ENCODE data around the gene C17orf113. TPM values are rescaled to one million over a fixed set of nuclear protein-coding genes. Genes with fewer than 3 reads are reported as not detected.

Gene C17orf113
- total and polyA plus RNA-seq, 2 experiments from 2014 or later: 0.29 to 2.1 TPM

GRCh38 chr17:41989702-41990419, 60.5 kb downstream of the C17orf113 start:
- H3K4me3 Mint-ChIP-seq: no peak overlapping the region
- Histone ChIP-seq H3K79me2 (replicated peaks; ENCODE audit: insufficient read depth) (0 out of 2 replicates have a peak, but pooled peaks cover 4% of the 10 kb centered on the region), H2AFZ (no peak overlapping the region), H3K27me3 (ENCODE audit: insufficient read depth) (no peaks in the 10 kb centered on the region), H3K4me1 (ENCODE audit: insufficient read depth) (no peaks in the 10 kb centered on the region), H3K4me2 (no peak overlapping the region), H3K9me2 (ENCODE audit: insufficient read depth) (no peaks in the 10 kb centered on the region), H3K4me3 (no peak overlapping the region), H3K36me3 (ENCODE audit: insufficient read depth) (peaks cover 79% of the 10 kb centered on the region), H3F3A (replicated peaks; ENCODE audit: low read depth) (peaks cover 19% of the 10 kb centered on the region), H4K20me1 (replicated peaks; ENCODE audit: insufficient read depth) (peaks cover 35% of the 10 kb centered on the region), H3K27ac (ENCODE audit: low read depth) (no peak overlapping the region)
- no peak for DNase-seq (ENCODE audit: low spot score)
- no peak overlapping the region for H3K27ac Mint-ChIP-seq
- TF ChIP-seq, protein P1, sequence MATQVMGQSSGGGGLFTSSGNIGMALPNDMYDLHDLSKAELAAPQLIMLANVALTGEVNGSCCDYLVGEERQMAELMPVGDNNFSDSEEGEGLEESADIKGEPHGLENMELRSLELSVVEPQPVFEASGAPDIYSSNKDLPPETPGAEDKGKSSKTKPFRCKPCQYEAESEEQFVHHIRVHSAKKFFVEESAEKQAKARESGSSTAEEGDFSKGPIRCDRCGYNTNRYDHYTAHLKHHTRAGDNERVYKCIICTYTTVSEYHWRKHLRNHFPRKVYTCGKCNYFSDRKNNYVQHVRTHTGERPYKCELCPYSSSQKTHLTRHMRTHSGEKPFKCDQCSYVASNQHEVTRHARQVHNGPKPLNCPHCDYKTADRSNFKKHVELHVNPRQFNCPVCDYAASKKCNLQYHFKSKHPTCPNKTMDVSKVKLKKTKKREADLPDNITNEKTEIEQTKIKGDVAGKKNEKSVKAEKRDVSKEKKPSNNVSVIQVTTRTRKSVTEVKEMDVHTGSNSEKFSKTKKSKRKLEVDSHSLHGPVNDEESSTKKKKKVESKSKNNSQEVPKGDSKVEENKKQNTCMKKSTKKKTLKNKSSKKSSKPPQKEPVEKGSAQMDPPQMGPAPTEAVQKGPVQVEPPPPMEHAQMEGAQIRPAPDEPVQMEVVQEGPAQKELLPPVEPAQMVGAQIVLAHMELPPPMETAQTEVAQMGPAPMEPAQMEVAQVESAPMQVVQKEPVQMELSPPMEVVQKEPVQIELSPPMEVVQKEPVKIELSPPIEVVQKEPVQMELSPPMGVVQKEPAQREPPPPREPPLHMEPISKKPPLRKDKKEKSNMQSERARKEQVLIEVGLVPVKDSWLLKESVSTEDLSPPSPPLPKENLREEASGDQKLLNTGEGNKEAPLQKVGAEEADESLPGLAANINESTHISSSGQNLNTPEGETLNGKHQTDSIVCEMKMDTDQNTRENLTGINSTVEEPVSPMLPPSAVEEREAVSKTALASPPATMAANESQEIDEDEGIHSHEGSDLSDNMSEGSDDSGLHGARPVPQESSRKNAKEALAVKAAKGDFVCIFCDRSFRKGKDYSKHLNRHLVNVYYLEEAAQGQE (IDR thresholded peaks at IDR 0.05; ENCODE audit: unreplicated experiment): no peak
- no peak for TF ChIP-seq STAT1 (IDR thresholded peaks at IDR 0.05; ENCODE audit: unreplicated experiment)
- TF ChIP-seq ZNF331 (CRISPR knock-in tag; IDR thresholded peaks at IDR 0.05; ENCODE audit: low read depth): no peak
- H3K4me1 Mint-ChIP-seq: no peaks in the 10 kb centered on the region
- ATAC-seq: no peak
- peaks cover 94% of the 10 kb centered on the region for H3K36me3 Mint-ChIP-seq (ENCODE audit: low read depth)
- H3K9me3 Mint-ChIP-seq: no peaks in the 10 kb centered on the region
- H3K27me3 Mint-ChIP-seq (ENCODE audit: insufficient read depth, low read depth, poor library complexity): peaks cover 2% of the 10 kb centered on the region

GRCh38 chr17:41988418-41988817, 62.0 kb downstream of the C17orf113 start:
- H3K27me3 ChIP-seq (ENCODE audit: insufficient read depth): no peaks in the 10 kb centered on the region
- H3K4me3 Mint-ChIP-seq: no peak overlapping the region
- peaks cover 4% of the 10 kb centered on the region for H3K27me3 Mint-ChIP-seq (ENCODE audit: insufficient read depth, low read depth, poor library complexity)
- H3K27ac ChIP-seq (ENCODE audit: low read depth): no peak overlapping the region
- H3K4me2 ChIP-seq: no peak overlapping the region
- DNase-seq (ENCODE audit: low spot score) (no peak), ATAC-seq (no peak)
- no peaks in the 10 kb centered on the region for H3K9me2 ChIP-seq (ENCODE audit: insufficient read depth)
- H3K36me3 Mint-ChIP-seq (ENCODE audit: low read depth): peaks cover 95% of the 10 kb centered on the region
- H3K27ac Mint-ChIP-seq: no peak overlapping the region
- H3K4me1 Mint-ChIP-seq: no peaks in the 10 kb centered on the region
- H3K4me3 ChIP-seq: no peak overlapping the region
- H4K20me1 ChIP-seq (replicated peaks; ENCODE audit: insufficient read depth): peaks cover 35% of the 10 kb centered on the region
- no peaks in the 10 kb centered on the region for H3K9me3 Mint-ChIP-seq
- 0 out of 2 replicates have a peak, but pooled peaks cover 4% of the 10 kb centered on the region for H3K79me2 ChIP-seq (replicated peaks; ENCODE audit: insufficient read depth)
- peaks cover 22% of the 10 kb centered on the region; the same call in 1 of the 2 replicates for H3F3A ChIP-seq (replicated peaks; ENCODE audit: low read depth)
- peaks cover 78% of the 10 kb centered on the region for H3K36me3 ChIP-seq (ENCODE audit: insufficient read depth)
- H3K4me1 ChIP-seq (ENCODE audit: insufficient read depth): no peaks in the 10 kb centered on the region
- H2AFZ ChIP-seq: no peak overlapping the region
- TF ChIP-seq, protein P2, sequence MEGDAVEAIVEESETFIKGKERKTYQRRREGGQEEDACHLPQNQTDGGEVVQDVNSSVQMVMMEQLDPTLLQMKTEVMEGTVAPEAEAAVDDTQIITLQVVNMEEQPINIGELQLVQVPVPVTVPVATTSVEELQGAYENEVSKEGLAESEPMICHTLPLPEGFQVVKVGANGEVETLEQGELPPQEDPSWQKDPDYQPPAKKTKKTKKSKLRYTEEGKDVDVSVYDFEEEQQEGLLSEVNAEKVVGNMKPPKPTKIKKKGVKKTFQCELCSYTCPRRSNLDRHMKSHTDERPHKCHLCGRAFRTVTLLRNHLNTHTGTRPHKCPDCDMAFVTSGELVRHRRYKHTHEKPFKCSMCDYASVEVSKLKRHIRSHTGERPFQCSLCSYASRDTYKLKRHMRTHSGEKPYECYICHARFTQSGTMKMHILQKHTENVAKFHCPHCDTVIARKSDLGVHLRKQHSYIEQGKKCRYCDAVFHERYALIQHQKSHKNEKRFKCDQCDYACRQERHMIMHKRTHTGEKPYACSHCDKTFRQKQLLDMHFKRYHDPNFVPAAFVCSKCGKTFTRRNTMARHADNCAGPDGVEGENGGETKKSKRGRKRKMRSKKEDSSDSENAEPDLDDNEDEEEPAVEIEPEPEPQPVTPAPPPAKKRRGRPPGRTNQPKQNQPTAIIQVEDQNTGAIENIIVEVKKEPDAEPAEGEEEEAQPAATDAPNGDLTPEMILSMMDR (conservative IDR thresholded peaks at IDR 0.05; ENCODE audit: low read depth in 2 of 2): no peak
- TF ChIP-seq ZNF114 (CRISPR knock-in tag; IDR thresholded peaks at IDR 0.05) (no peak), POLR2AphosphoS5 (IDR thresholded peaks at IDR 0.05; ENCODE audit: low read depth) (no peak), CREB1 (CRISPR knock-in tag; IDR thresholded peaks at IDR 0.05; ENCODE audit: low read depth) (no peak), ETS1 (IDR thresholded peaks at IDR 0.05) (no peak), ZNF331 (CRISPR knock-in tag; IDR thresholded peaks at IDR 0.05; ENCODE audit: low read depth) (no peak), EZH2phosphoT487 (IDR thresholded peaks at IDR 0.05; ENCODE audit: unreplicated experiment) (no peak), JUNB (IDR thresholded peaks at IDR 0.05; ENCODE audit: unreplicated experiment) (no peak), STAT1 (IDR thresholded peaks at IDR 0.05; ENCODE audit: unreplicated experiment) (no peak), EZH2 (IDR thresholded peaks at IDR 0.05; ENCODE audit: low read depth, unreplicated experiment) (no peak)
- TF ChIP-seq, protein P1 (IDR thresholded peaks at IDR 0.05; ENCODE audit: unreplicated experiment): no peak
